HG03521 (cell line): Measurements from ENCODE around the gene DOCK6.
"Not testable (repeated sequence)": the region's sequence is repeated elsewhere in the genome, so short reads cannot be mapped to it uniquely, and the experiment has no call there.

Source experiments
- ATAC-seq: cut with Tn5 transposase; IDR thresholded peaks from one replicate; pipeline ENCODE4 v1.9.1; 2021; ENCODE audit warnings: mild to moderate bottlenecking, moderate library complexity; ENCODE audit not compliant: unreplicated experiment

The DOCK6 gene

DNA sequence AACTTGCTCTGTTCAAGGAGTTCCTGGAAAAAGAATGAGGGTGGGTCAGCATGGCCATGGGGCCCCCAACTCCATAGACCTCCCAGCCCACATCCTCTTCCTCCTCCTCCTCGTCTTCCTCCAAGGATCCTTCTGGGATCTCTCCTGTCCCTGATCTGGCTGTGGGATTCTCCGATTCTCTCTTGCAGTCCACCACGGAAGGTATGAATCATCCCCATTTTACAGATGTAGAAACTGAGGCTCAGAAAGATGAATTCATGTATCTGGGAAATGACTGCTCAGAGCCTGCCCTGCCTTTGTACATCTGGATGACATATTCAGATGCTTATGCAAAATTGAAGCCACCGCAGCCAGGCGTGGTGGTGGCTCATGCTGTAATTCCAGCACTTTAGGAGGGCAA, 62.8 kb downstream of the DOCK6 start:
- ATAC-seq = no peak

DNA sequence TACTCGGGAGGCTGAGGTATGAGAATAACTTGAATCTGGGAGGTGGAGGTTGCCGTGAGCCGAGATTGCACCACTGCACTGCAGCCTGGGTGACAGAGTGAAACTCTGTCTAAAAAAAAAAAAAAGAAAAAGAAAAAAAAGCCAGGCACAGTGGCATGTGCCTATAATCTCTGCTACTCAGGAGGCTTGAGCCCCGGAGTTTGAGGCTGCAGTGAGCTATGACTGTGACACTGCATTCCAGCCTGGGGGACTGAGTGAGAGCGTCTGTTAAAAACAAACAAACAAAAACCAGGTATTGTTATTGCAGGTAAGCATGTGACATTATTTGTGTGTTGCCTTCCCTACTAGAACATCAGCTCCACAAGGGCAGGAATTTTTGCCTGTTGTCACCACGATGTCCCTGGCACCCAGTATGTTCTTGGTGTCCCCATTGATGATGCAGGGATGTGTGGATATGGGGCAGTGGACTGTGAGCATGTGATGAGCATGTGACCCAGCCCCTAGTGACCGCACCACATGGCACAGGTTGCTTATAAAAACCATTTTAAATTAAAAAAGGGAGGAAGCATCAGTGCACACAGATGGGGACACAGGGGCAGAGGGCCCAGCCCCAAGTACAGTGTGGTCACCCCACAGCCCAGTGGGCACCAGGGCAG, 63.4 kb downstream of the DOCK6 start:
- no peak for ATAC-seq

DNA sequence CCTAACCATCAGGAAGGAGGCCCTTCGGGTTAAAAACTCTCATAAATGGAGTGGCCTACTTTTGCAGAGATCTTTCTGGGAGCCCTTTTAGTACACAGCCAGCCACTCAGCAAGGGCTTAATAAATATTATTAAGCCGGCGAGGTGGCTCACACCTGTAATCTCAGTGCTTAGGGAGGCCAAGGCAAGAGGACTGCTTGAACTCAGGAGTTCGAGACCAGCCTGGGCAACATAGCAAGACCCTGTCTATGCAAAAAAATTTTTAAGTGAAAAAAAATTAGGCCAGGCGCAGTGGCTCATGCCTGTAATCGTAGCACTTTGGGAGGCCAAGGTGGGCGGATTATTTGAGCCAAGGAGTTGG, 64.2 kb downstream of the DOCK6 start:
- ATAC-seq = no peak

DNA sequence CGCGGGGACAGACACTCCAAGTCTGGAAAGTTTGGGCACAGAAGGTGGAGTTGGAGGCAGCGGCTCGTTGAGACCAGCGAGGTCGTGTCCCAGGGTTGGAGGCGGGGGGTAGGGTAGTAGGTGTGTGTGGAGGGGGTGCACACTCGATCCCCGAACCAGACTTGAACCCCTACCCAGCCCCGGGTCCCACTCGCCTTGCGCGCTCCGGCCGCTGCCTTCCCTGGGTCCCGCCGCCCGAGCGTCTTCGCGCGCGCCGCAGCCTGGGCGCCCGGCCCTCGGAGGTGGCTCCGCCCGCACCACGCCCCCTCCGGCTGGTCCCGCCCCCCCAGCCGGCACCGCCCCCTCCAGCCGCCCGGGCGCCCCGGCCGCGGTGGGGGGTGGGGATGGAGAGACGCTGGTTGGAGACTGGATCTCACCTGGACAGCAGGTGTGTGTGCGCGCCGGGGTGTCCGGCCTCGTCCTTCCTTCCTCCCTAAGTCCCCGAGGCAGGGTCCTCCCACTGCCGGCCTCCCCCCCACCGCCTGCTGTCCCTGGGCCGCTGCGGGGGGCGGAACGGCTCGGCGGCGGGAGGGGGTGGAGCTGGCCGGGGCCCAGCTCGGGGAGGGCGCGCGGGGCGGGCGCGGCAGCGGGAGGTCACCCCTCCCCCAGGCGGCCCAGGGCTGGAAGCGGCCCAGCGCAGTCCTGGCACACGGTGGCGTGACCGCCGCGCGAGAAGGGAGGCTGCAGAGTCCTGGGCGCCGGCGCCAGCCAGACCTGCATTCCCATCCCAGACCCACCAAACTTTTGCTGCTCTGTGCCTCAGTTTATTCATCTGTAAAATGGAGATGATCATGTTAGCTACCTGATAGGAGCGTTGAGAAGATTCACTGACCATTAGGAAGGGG, 64.8 kb downstream of the DOCK6 start, which contains the start of gene KANK2:
Gene KANK2 (minus strand): TSS at position 255 of the 884 bp plus-strand sequence. CDS start 3,034 bp downstream, outside the sequence.
- ATAC-seq = peak; percentile 76

DNA sequence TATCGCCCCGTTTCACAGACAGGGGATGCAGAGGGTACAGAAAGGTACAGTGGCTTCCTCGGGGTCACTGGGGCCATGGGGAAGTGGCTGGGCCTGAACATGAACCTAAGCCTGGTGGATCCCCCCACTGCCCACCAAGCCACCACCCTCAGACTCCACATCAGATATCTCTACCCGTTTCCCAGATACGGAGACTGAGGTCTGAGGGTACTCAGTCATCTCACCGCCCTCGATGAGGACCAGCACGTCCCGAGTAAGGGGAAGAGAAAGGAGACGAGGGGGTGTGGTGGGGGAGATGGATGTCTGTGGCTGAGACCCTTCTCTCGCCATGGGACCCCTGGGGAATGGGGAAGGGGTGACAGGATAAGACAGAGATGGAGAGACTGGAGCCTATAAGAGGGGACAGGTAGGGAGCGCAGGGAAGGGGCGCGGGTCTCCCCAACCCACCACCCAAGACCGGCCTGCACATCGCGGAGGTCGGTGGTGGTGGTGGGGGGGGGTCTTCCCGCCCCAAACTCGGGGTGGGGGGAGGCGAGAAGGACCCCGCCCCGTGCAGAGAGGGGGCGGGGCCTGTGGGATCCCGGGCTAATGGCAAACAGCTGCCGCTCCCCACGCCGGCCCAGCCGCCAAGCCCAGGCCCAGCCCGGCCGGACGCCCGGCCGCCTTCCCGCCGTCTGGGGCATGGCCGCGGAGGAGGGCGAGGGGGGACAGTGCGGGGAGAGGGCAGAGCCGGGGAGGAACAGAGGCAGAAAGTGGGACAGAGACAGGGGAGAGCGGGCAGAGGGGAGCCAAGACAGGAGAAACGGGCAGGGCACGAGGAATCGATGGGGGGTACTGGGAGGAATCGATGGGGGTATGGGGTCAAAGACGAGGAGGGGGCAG, 65.7 kb downstream of the DOCK6 start:
- ATAC-seq = no peak

DNA sequence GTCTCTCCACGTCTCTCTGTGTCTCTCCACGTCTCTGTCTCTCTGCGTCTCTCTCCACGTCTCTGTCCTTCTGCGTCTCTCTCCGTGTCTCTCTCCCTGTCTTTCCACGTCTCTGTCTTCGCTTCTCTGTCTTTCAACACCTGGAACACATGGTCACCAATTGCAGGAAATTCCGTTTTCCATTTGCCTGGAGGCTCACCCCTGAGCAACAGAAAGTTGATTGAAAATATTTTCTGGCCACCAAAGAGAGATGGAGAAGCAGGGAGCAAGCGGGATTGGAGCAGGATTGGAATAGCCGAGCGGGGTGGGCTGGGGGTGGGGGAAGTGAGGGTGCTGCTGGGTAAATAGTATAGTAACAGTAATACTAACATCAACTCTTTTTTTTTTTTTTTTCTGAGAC, 66.6 kb downstream of the DOCK6 start:
- ATAC-seq = no peak

DNA sequence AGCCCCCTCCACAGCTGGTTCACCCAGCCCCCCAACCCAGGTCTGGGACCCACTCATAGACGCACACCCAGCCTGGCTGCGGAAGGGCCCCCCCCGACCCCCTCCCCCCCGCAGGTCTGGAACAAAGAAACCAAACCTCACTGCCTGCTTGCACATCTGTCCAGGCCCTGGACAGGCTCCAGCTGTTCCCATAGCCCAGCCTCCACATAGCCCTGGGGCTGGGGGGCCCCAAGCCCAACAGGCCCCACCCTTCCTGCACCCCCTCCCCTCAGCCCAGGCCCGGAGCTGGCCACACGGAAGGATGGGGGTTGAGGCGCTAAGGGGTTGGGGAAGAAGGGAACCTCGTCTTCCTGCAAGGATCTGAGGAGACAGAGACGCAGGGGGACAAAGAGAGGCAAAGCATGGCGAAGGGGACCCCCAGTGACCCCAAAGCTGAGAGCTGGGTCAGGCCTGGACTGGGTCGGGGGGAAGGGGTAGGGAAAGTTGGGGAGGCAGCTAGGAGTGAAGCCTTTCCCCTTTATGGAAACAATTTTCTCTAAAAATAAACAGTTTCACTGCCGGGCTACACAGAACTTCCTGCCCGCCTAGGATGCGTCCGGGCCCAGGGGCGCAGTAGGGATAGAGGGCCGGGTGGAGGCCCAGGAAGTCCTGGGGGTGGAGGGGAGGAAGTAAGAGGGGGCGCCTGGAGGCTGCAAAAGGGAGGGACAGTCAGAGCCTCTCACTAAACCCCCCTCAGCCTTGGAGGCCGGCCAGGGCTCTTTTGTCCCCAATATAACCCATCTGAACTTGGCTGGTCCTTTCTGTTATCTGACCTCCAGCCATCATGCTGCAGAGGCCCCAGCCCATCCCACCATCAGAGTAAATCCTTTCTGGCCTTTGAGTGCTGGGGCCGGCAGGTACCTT, 67.4 kb downstream of the DOCK6 start:
- ATAC-seq = no peak

DNA sequence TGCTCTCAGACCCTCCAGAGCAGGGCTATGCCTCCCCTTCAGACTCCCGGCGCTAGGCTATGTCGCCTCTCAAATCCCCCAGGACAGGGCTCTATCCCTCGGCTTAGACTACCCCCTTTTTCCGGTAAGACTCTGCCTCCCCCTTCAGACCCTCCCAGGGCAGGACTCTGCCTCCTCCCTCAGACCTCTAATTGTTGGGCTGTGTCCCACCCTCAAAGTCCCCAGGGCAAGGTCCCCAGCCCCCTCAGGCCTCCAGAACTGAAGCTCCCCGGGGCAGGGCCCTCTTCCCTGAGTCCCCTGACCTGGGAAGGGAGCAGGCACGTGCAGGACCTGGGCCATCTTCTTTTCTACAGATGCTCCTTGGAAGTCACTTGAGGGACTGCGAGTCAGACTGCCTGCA, 68.2 kb downstream of the DOCK6 start:
- no peak for ATAC-seq

DNA sequence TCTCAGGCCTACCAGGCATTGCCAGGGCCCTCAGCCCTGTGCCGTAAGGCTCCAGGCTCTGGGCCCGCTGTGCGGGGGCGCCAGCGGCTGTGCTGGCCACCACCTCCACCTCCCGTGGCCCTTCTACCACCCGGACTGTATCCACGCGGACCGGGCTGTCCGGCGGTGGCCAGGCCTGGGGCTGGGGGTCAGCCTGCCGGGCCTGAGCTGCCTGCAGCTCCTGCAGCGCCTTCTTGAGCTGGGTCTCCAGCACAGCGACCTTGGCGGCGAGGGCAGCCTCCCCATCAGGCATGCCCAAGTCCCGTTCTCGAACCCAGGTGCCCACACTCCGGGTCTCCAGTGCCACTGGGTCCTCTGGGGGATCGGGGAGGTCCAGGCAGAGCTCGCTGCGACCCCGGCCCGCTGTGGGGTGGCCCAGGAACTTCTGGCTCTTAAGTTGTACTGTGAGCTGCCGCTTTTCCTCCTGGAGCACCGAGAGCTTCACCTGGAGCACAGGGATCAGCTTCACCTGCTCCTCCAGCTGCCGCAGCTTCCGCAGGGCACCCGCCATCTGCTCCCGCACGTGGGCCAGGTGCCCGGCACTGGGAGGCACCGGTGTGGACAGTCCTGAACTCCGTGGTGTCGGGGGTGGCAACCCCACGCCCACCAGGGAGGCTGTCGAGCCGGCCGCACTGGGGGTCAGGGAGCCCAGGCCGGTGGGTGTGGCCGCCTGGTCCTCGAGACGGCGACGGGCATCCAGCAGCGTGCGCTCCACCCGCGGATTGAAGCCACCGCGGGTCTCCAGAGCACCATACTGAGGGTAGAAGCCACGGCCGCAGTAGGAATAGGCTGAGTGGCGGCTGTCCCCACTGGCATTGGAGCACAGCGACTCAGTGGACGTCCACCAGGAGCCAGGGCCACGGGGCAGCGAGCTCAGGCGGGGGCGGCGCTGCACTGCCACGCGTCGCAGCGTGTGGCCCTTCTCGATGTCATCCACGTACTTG, 69.1 kb downstream of the DOCK6 start:
- ATAC-seq = no peak

DNA sequence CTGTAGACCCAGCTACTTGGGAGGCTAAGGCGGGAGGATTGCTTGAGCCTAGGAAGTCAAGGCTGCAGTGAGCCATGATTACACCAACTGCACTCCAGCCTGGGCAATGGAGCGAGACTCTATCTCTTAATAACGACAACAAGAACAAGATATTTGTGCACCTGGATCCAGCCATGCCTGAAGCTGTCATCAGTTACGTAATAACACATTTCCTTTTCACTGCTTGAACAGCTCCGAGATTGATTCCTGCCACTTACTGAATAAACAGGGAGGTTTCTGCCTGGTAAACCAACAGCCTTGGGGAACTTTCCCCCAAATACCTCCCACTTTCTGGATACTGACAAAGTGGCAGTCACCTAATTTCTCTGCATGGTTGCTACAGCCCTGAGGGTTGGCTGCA, 70.4 kb downstream of the DOCK6 start:
- ATAC-seq = no peak

DNA sequence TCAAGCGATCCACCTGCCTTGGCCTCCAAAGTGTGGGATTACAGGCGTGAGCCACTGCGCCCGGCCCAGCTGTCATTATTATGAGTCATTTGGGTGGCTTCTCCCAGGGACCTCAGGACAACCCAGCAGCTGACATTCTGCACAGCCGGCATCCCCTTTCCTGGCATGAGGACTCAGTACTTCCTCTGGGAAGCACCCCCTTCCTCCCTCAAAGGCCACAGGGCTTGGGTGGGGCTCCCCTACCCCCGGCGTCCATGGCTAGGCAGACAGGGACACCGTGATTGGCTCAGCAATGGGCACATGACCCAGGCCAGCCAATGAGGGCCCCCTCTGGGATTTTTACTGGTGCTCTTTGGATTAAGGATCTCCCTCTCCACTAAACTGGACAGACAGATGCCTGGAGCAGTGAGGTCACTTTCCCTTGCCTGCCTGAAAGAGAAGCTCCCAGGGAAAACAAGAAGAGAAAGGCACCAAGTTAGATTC, 71.0 kb downstream of the DOCK6 start:
- ATAC-seq = no peak

DNA sequence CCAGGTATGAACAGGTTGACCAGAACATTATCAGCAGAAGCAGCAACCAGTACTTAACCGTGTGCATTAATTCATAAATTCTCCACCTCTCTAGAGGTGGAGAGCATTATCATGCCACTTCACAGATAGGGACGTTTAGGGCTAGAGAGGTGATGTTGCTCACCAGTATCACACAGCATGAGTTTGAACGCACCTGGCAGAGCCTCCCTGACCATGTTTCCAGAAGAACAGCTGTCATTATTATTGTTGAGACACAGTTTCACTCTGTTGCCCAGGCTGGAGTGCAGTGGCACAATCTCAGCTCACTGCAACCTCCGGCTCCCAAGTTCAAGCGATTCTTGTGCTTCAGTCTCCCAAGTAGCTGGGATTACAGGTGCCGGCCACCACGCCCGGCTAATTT, 71.8 kb downstream of the DOCK6 start:
- ATAC-seq = no peak

DNA sequence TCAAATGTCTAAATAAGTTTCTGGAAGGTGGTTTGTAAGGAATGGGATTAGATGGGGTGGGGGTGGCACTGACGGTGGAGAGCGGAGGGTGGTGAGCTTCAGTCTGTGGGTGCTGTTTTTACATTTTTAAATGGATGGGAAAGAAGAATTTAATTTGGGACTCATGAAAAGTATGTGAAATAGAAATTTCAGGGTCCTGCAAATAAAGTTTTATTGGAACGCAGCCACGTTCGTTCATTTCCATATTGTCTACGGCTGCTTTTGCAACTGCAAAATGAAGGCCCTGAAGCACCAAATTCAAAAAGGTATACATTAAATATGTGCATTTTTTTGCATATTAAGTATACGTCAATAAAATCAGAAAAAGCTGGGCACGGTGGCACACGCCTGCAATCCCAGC, 74.9 kb downstream of the DOCK6 start:
- ATAC-seq = no peak

DNA sequence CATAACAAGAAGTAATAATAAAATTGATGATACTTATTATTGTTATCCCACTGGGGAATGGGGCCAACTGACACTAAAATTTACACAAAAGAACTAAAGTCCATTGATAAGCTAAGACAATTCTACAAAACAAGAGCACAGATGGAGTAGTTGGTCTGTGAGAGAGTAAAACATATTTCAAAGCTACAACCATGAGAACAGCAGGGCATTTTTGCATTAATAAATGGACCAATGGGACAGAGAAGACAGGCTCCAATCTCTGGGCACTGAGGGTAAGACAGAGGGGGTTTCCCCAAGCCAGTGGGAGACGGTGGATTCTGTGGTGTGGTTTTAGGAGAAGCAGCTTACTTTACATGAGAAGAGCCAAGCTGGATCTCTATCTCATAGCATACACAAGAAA, 79.3 kb downstream of the DOCK6 start:
- no peak for ATAC-seq

DNA sequence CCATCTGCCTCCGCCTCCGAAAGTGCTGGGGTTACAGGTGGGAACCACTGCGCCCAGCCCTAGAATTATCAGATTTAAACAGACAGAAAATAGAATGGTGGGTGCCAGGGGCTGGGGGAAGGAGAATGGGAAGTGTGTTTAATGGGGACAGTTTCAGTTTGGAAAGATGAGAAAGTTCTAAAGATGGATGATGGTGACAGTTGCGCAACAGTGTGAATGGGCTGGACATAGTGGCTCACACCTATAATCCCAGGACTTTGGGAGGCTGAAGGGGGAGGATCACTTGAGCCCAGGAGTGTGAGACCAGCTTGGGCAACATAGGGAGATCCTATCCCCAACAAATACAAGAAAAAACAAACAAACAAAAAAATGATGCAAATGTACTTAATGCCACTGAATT, 80.8 kb downstream of the DOCK6 start:
- no peak for ATAC-seq

DNA sequence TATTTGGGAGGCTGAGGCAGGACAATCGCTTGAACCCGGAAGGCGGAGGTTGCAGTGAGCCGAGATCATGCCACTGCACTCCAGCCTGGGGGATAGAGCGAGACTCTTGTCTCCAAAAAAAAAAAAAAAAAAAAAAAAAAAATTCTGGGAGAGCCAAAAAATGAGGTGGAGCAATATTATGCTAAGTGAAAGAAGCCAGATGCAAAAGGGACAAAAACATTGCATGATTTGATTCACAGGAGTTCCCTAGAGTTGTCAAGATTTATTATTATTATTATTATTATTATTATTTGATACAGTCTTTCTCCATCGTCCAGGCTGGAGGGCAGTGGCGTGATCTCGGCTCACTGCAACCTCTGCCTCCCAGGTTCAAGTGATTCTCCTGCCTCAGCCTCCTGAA, 81.3 kb downstream of the DOCK6 start:
- not testable (repeated sequence) for ATAC-seq

DNA sequence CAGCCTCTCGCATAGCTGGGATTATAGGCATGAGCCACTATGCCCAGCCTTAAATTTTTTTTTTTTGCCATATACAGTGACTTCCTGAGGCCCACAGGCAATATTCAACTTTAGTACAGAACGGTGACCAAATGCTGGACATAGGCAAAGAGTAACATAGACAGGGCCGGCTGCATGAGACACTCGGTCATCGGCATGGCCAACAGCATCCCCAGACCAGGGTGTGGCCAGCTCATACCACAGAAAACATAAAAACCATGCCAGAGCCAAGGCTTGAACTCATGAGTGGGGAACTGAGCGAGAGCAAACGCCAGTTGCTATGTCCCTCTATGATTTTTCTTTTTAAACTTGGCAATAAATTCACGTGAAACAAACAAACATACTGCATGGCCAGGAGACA, 82.0 kb downstream of the DOCK6 start:
- no peak for ATAC-seq

DNA sequence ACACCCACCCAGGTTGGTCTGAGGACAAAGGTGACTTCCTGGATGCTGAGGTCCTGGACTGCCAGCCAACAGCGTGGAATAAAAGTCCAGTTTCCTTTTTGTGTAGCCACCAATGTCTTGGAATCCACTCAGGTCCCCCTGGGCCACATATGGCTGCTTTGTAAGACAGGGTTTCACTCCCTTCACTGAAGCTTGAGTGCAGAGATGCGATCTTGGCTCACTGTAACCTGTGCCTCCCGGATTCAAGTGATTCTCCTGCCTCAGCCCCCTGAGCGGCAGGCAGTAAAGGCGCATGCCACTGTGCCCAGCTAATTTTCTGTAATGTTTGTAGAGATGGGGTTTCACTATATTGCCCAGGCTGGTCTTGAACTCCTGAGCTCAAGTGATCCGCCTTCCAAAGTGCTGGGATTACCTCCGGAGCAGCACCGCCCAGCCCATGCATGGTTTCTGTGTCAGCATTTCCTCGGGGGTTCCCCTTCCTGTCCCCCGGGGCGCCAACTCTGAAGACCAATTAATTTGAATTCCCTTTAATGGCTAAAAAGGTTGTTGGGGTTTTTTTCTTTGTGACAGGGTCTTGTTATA, 82.5 kb downstream of the DOCK6 start:
- no peak for ATAC-seq

DNA sequence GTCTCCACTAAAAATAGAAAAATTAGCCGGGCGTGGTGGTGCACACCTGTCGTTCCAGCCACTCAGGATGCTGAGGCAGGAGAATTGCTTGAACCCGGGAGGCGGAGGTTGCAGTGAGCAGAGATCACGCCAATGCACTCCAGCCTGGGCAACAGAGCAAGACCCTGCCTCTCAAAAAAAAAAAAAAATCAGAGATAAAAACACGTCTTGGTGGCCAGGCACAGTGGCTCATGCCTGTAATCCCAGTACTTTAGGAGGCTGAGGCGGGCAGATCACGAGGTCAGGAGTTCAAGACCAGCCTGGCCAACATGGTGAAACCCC, 83.2 kb downstream of the DOCK6 start:
- ATAC-seq = not testable (repeated sequence)
